GM18868 (cell line): ENCODE measurements around the gene CERS6.
A peak's percentile ranks its signal among the peaks of the same experiment; 100 is the strongest.
"Not testable (repeated sequence)": the region's sequence is repeated elsewhere in the genome, so short reads cannot be mapped to it uniquely, and the experiment has no call there.

Experiments
- ATAC-seq: cut with Tn5 transposase; IDR thresholded peaks from one replicate; pipeline ENCODE4 v1.9.1; 2021; ENCODE audit warnings: mild to moderate bottlenecking, moderate library complexity; ENCODE audit not compliant: unreplicated experiment

CERS6 gene

GRCh38 chr2:168455645-168456520 is at the start of gene CERS6:
Gene CERS6 (plus strand): TSS chr2:168456272. CDS start chr2:168456449, 177 bp downstream.
- ATAC-seq: peak; percentile 96

GRCh38 chr2:168412301-168412700 is 43.8 kb upstream of the CERS6 start:
- ATAC-seq: not testable (repeated sequence)

- ATAC-seq: not testable (repeated sequence)
Measured at GRCh38 chr2:168413101-168413500, 43.0 kb upstream of the CERS6 start.

- ATAC-seq: no peak
Measured at GRCh38 chr2:168416555-168416954, 39.5 kb upstream of the CERS6 start.

- peak; percentile 79 for ATAC-seq
Measured at GRCh38 chr2:168422584-168422983, 33.5 kb upstream of the CERS6 start.

GRCh38 chr2:168424112-168424951 is 31.7 kb upstream of the CERS6 start:
- no peak for ATAC-seq

GRCh38 chr2:168424971-168425370 is 31.1 kb upstream of the CERS6 start:
- no peak for ATAC-seq

GRCh38 chr2:168426861-168427260 is 29.2 kb upstream of the CERS6 start:
- ATAC-seq: no peak

GRCh38 chr2:168427451-168427850 is 28.6 kb upstream of the CERS6 start:
- no peak for ATAC-seq

- ATAC-seq: no peak
Measured at GRCh38 chr2:168428431-168428830, 27.6 kb upstream of the CERS6 start.

GRCh38 chr2:168429988-168430387 is 26.1 kb upstream of the CERS6 start:
- no peak for ATAC-seq

GRCh38 chr2:168430431-168430830 is 25.6 kb upstream of the CERS6 start:
- ATAC-seq: no peak

GRCh38 chr2:168431301-168432024 is 24.6 kb upstream of the CERS6 start:
- no peak for ATAC-seq

GRCh38 chr2:168432100-168432499 is 24.0 kb upstream of the CERS6 start:
- ATAC-seq: no peak

GRCh38 chr2:168432565-168433186 is 23.4 kb upstream of the CERS6 start:
- peak; percentile 60 for ATAC-seq

GRCh38 chr2:168433527-168433926 is 22.5 kb upstream of the CERS6 start:
- no peak for ATAC-seq

GRCh38 chr2:168434146-168434545 is 21.9 kb upstream of the CERS6 start:
- ATAC-seq: no peak

- no peak for ATAC-seq
Measured at GRCh38 chr2:168436840-168437239, 19.2 kb upstream of the CERS6 start.

GRCh38 chr2:168438553-168438952 is 17.5 kb upstream of the CERS6 start:
- ATAC-seq: no peak

GRCh38 chr2:168439536-168439935 is 16.5 kb upstream of the CERS6 start:
- no peak for ATAC-seq
